Measurements from ENCODE around the gene ZFP37.
"Not testable (repeated sequence)": the region's sequence is repeated elsewhere in the genome, so short reads cannot be mapped to it uniquely, and the experiment has no call there.

ZFP37 gene

DNA sequence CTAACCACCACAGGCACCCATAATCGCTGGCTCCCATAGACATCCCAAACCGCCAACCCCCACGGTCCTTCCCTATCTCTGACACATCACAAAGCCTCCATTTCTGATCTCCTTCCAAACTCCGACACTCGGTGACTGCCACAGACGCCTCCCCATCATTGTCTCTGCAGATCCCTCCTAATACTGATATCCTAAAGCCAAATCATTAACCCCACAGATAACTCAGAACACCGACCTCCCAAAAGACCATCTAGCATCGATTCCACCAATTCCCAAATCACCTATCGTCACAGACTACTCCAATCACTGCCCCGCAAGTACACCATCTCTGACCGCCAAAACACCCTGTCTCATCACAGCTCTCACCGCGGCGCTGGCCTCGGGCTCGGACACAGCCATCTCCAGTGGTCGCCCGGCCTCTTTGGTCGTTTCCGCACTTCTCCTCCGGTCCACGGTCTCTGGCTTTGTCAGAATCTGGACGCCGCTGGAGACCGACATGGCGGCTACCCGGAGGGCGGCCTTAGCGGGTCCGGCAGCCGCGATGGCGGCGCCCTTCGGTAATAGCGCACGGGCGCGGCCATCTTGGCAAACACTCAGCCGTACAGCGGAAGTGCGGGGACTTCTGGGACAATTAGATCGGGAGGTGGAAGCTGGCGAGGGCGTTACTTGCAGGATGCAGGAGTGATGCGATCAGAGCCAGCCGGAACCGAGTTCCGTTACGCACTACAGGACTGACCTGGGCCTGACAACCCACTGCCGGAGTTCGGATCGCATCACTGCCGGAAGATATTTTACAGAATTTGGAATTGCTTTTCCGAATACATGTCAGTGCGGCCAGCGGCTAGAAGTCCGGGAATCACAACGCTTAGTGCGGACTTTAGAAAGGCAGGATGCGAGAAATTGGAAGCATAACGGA, at the start of gene ZFP37:
TSS of gene ZFP37 (minus strand) at position 534 of the 916 bp plus-strand sequence. CDS start at position 498, 36 bp downstream.
- DNase-seq, result peak; percentile 60 to 78

DNA sequence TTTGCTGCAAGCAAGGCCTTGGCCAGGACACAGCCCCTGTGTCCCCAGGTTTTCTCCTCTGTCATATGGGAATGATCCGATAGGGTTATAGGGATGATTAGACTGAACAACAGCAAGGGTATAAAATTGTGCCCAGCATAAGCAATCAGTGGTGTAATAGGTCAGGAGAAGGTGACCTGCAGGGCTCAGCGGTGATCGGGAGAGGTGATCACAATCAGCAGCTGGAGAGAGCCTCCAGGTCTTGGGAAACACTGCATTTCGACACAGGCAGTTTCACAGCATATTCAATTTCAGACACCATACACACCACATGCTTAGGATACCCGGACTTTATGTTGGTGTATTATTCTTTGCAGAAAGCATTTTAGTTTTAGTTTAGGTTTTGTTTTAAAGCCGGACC, 48.8 kb upstream of the ZFP37 start:
- not testable (repeated sequence) for DNase-seq

DNA sequence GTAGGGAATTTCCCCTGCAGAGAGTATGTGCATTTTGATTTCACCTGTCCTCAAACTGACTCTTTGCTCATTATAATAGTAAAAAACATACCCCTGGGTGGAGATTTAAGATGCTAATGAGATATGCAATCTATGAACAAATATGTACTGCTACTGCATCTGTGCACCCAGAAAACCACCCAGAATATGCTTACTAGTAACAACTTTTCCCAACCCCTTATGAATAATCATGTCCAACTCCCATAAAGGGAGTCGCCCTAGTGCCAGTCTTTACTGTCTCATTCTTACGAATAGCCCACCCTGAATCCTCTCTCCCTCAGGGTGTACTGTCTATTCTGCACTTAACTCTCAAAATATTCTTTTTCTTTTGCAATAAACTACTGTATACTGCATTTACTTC, 39.0 kb upstream of the ZFP37 start:
- DNase-seq, result no peak

DNA sequence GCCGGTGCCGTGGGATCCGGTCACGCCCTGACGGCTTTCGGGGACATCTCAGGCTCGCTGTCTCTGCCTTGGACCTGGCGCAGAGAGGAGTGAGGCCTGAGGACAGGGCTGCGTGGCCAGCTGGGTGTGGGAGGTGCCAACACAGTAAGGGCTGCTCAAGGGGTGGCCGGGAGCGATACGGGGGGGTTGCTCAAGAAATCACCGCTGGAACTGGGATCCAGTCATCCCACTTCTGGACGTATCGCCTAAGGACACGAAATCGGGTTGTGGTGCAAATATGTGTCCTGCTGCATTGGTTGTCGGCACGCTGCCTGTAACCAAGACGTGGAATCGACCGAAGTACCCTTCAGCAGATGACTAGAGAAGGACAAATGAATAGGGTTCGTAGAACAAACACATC, 33.4 kb upstream of the ZFP37 start:
- DNase-seq, result not testable (repeated sequence)

DNA sequence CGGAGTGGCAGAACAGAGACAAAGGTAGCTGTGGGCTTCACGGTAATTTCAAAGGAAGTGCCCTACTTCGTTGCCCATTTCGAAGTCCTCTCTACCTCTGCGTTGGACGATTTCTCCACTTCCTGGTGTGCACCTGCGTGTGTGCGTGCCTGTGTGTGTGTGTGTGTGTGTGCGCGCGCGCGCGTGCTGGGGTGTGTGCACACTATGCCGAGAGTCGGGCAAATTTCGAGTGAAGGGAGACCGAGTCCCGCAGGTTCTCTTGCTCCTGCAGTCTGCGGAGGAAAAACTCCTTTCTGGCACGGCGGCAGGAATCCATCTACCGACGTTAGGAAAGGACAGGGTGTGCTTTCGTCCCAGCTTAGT, 32.6 kb upstream of the ZFP37 start:
- DNase-seq, result not testable (repeated sequence)

DNA sequence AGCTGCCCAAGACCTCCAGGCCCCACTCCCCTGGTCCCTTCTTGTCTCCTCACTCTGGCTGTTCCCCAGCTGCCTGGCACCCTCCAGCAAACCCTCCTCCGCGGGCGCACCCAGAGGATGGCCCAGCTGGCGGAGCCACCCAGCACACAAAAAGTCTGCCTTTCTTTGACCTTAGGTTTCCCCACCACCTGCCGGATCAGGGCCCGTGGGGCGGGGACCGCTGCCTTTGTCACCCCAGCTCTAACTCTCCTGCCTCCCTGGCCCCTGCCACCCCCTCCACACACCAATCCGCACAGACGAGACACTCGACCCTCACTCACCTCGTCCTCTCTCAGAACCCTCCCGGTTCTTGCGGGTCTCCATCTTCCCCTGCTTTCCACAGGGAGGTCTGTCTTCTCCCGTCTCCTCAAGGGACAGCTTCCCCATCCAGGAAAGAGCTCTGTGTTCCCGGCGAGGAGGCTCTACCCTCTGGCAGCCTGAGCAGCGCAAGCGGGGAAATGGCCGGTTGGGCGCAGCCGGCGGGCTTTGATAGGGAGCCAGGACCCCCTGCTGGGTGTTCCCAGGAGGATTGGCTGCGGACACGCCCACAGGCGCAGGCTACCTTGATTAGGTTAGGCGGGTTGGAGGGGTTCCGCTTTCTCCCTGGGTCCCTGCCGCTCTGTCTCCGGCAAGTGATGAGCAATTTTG, 32.1 kb upstream of the ZFP37 start:
- DNase-seq, result not testable (repeated sequence)

DNA sequence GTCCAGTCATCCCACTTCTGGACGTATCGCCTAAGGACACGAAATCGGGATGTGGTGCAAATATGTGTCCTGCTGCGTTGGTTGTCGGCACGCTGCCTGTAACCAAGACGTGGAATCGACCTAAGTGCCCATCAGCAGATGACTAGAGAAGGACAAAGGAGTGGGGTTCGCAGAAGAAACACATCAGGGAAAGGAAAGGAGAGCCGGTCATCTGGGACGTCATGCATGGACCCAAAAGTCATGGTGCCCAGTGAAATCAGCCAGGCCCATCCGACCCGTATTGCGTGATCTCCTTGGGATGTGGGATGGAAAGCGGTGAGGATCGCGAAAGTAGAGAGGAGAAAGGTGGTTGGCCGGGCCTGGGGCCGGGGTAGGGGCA, 6.4 kb upstream of the ZFP37 start:
- DNase-seq, result not testable (repeated sequence)

DNA sequence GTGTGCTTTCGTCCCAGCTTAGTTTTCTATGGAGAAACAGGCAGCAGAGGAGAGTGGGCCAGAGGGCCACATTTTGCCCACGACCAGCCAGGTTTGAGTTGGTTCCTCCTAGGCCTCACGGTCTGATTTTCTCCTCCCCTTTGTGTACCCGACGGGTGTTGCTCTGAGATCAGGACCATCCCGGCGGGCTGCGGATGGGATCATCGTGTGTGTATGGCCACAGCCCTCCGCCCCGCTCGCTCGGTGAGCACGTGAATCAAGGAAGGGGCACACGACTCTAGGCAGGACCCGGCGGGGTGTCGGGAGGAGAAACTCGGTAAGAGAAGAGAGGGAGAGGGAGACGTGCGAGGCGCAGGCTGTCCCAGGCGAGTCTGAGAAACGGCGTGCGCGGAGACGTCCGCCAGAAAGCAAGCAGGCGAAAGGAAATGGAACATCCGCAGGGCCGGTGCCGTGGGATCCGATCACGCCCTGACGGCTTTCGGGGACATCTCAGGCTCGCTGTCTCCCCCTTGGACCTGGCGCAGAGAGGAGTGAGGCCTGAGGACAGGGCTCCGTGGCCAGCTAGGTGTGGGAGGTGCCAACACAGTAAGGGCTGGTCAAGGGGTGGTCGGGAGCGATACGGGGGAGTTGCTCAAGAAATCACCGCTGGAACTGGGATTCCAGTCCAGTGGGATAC, 5.9 kb upstream of the ZFP37 start:
- DNase-seq, result not testable (repeated sequence)

DNA sequence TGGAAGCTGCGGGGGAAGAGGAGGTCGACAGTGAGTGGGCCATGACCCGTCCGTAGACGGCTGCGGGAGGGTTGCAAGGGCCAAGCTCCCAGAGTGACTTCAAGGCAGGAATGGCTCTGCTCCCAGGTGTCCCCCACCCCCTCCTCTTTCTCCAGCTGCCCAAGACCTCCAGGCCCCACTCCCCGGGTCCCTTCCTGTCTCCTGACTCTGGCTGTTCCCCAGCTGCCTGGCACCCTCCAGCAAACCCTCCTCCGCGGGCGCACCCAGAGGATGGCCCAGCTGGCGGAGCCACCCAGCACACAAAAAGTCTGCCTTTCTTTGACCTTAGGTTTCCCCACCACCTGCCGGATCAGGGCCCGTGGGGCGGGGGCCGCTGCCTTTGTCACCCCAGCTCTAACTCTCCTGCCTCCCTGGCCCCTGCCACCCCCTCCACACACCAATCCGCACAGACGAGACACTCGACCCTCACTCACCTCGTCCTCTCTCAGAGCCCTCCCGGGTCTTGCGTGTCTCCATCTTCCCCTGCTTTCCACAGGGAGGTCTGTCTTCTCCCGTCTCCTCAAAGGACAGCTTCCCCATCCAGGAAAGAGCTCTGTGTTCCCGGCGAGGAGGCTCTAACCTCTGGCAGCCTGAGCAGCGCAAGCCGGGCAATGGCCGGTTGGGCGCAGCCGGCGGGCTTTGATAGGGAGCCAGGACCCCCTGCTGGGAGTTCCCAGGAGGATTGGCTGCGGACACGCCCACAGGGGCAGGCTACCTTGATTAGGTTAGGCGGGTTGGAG, 4.7 kb upstream of the ZFP37 start:
- DNase-seq, result peak in 1 of 2 experiments; percentile 6

DNA sequence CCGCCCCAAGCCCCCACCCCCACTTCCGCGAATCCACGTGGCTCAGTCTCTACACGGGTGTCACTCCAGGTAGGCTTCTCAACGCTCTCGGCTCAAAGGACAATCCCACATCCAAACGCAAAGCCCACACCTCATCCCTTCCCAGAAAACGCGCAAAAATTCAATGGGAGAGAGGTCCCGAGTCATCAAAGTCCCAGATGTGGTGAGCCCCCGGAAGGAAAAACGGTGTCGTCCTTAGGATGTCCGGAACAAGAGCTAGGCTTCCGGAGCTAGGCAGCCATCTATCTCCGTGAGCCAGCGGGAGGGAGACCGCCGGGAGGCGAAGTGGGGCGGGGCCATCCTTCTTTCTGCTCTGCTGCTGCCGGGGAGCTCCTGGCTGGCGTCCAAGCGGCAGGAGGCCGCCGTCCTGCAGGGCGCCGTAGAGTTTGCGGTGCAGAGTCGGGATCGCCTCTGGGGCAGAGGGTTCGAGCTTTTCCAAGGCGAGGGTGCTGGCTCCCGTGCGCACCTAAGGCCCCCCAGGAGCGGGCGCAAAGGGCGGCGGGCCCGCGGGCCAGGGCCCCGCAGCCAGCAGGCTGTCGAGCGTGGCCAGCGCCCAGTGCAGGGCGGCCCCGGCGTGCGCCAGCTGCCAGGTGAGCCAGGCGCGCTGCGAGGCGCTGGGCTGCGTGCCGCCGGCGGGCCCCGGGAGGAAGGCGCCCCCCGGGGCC, 3.2 kb upstream of the ZFP37 start:
- DNase-seq, result not testable (repeated sequence)

DNA sequence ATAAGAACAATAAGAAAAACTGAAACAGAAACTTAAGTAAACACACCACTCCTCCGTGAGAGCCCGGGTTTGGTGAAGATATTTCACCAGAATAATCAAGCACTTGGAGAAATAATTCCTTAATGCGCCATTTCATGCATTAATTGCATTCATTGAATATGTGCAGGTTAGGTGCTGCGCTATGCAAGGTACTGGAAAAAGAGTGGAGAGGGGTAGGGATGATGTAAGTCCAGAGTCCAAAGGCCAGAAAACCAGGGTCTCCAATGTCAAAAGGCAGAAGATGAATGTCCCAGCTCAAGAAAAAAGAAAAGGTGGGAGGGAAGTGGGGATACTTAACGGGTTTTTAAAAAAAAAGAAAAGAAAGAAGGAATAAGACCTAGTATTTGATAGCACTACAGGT, 669 bp upstream of the ZFP37 start:
- no peak for DNase-seq

DNA sequence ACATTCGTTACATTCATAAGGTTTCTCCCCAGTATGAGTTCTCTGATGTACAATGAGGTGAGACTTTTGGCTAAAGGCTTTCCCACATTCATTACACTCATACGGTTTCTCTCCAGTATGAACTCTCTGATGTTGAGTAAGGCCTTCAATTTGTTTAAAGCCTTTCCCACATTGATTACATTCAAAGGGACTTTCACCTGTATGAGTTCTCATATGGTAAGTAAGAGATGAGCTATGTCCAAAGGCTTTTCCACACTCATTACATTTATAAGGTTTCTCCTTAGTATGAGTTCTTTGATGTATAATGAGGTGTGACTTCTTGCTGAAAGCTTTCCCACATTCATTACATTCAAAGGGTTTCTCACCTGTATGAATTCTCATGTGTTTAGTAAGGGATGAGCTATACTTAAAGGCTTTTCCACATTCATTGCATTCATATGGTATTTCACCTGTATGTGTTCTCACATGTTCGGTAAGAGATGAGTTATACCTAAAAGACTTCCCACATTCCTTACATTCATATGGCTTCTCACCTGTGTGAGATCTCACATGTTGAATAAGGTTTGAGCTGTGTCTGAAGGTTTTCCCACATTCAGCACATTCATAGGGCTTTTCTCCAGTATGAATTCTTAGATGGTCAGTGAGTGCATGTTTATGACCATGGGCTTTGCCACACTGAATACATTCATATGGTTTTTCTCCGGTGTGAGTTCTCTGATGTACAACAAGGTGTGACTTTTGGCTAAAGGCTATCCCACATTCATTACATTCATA, 13.5 kb downstream of the ZFP37 start:
- no peak for DNase-seq

DNA sequence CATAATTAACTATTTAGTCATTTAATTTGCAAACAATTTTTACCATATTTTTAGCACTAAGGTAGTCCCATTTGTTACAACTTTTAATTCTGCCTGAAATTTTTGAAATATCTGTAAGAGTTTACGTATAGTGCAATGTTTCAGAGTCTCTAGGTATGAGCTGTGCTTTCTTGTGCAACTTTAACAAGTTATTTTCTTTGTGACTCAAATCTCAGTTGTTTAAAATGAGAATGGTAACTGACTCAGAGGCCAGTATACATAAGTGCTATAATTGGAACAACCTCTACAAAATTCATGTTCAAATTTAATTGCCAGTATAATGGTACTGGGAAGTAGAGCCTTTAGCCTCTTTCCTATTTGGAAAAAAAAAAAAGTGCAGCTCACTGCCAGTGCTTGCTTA, 30.3 kb downstream of the ZFP37 start:
- DNase-seq, result no peak

DNA sequence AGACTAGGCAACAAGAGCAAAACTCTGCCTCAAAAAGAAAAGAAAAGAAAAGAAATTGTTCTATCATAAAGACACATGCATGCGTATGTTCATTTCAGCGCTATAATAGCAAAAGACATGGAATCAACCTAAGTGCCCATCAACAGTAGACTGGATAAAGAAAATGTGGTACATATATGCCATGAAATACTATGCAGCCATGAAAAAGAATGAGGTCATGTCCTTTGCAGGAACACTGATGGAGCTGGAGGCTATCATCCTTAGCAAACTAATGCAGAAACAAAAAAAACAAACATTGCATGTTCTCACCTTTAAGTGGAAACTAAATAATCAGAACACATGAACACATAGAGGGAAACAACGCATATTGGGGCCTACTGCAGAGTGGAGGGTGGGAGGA, 38.3 kb downstream of the ZFP37 start:
- DNase-seq, result no peak

DNA sequence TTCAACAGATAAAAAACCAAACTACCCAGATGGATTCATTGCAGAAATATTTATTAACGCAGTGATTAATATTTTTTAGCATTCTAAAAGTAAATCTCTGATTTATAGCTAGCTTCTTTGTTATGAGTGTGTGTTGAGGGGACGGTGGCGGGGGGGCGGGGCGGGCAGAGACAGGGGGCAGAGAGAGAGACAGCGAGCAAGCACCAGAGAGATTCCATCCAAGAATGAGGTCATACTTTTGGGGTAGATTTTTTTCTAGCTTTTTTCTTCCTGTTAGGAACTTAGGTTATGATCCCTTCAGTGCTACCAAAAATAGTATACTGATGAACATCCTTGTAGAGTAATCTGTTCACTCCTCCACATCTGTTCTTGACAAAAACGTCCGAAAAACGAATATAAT, 44.0 kb downstream of the ZFP37 start:
- no peak for DNase-seq

DNA sequence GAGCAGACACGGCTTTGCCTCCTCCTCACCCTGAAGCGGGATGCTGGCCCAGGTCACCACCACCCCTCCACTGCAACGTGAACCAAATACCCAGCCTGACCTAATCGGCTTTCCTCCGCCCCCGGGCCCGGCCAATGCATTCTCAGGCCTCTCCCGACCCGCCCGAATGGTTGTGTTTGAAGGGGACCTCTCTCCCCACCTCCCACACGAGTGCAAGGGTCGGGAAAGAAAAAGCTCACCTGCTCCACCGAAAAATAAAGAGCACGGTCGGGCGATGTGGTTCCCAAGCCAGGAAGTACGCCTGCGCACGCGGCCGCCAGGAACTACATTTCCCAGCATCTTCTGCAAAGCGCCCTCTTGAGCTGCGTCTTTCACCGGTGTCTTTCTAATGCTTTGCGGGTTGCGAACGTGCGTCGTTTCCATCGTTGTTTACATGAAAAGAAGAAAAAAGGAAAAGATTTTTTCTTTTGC, 44.6 kb downstream of the ZFP37 start, which contains the start of gene ZNF883:
TSS of gene ZNF883 (minus strand) at position 282 of the 471 bp plus-strand sequence.
- DNase-seq, result peak in 1 of 2 experiments; percentile 51

DNA sequence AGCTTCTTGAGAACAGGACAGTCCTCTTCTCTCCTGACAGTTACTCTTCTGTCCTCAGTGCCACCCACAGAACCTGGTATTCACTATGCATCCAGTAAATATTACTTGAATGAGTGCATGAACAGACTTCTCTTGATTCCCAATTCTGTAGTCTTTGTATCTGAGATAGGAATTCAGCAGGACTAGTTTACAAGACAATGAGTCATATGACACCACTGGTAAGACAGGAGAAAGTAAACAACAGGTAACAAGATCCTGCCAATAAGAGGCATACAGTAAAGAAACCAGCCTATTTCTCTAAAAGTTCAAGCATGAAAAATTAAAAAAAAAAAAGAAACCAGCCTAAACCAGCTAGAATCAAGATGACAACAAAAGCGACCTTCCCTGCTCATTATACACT, 50.7 kb downstream of the ZFP37 start:
- DNase-seq, result no peak

DNA sequence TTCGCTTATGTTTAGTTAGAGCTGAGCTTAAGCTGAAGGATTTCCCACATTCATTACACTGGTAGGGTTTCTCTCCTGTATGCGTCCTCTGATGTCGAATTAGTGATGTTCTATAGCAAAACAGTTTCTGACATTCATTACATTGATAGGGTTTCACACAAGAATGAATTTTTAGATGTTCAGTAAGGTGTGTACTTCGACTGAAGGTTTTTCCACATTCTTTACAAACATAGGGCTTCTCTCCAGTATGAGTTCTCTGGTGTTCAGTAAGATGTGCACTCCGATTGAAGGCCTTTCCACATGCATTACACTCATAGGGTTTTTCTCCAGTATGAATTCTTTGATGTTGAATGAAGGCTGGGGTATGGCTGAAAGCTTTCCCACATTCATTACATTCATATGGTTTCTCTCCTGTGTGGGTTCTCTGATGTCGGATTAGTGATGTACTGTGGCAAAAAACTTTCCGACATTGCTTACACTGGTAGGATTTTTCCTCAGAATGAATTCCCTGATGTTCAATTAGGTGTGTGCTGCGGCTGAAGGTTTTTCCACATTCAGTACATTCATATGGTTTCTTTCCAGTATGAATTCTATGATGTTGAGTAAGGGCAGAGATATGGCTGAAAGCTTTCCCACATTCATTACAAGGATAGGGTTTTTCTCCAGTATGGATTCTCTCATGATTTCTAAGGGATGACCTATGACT, 59.1 kb downstream of the ZFP37 start:
- DNase-seq, result no peak

Measured in NCI-H526 (cell line).